ENCODE measurements around the gene FKBP7. TPM values are rescaled to one million over a fixed set of nuclear protein-coding genes. Genes with fewer than 3 reads are reported as not detected.

Gene FKBP7
- total and polyA plus RNA-seq, 2 of the 13 experiments (the other 11 are each of a cell fraction or from before 2014, with no cell fraction given) = 12.4 to 14.8 TPM

DNA sequence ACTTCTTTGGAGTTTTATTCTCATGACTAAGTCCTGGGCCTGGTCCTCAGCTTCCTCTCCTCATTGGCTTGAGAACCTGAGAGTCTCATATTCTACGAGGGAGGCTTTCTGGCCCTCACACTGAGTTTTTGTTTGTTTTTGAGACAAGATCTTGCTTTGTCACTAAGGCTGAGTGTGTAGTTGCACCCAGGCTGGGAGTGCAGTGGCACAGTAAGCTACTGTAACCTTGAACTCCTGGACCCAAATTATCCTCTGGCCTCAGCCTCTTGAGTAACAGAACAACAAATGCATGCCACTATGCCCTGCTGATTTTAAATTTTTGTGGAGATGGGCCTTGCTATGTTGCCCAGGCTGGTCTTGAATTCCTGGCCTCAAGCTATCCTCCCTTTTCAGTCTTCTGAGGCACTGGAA, 50.0 kb downstream of the FKBP7 start (continued):
- TF ChIP-seq, protein P1, sequence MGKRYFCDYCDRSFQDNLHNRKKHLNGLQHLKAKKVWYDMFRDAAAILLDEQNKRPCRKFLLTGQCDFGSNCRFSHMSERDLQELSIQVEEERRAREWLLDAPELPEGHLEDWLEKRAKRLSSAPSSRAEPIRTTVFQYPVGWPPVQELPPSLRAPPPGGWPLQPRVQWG (CRISPR knock-in tag; IDR thresholded peaks at IDR 0.05; ENCODE audit: borderline replicate concordance, low read depth) = no peak
- no peak for TF ChIP-seq ZZZ3 (CRISPR knock-in tag; IDR thresholded peaks at IDR 0.05; ENCODE audit: borderline replicate concordance)
- TF ChIP-seq ZSCAN30 (CRISPR knock-in tag; IDR thresholded peaks at IDR 0.05) = no peak
- no peak for TF ChIP-seq NR1H2 (CRISPR knock-in tag; IDR thresholded peaks at IDR 0.05; ENCODE audit: borderline replicate concordance, low read depth)
- TF ChIP-seq BRD4 (CRISPR knock-in tag; IDR thresholded peaks at IDR 0.05) = no peak
- no peak for TF ChIP-seq ZNF451 (CRISPR knock-in tag; IDR thresholded peaks at IDR 0.05)
- no peak for TF ChIP-seq SRSF4 (IDR thresholded peaks at IDR 0.05; ENCODE audit: low read depth, low read length, poor library complexity, severe bottlenecking)
- TF ChIP-seq, protein P2, sequence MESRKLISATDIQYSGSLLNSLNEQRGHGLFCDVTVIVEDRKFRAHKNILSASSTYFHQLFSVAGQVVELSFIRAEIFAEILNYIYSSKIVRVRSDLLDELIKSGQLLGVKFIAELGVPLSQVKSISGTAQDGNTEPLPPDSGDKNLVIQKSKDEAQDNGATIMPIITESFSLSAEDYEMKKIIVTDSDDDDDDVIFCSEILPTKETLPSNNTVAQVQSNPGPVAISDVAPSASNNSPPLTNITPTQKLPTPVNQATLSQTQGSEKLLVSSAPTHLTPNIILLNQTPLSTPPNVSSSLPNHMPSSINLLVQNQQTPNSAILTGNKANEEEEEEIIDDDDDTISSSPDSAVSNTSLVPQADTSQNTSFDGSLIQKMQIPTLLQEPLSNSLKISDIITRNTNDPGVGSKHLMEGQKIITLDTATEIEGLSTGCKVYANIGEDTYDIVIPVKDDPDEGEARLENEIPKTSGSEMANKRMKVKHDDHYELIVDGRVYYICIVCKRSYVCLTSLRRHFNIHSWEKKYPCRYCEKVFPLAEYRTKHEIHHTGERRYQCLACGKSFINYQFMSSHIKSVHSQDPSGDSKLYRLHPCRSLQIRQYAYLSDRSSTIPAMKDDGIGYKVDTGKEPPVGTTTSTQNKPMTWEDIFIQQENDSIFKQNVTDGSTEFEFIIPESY (CRISPR knock-in tag; IDR thresholded peaks at IDR 0.05) = no peak
- TF ChIP-seq, protein P3, sequence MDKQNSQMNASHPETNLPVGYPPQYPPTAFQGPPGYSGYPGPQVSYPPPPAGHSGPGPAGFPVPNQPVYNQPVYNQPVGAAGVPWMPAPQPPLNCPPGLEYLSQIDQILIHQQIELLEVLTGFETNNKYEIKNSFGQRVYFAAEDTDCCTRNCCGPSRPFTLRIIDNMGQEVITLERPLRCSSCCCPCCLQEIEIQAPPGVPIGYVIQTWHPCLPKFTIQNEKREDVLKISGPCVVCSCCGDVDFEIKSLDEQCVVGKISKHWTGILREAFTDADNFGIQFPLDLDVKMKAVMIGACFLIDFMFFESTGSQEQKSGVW (CRISPR knock-in tag; IDR thresholded peaks at IDR 0.05; ENCODE audit: borderline replicate concordance) = no peak
- TF ChIP-seq FOXA1 (IDR thresholded peaks at IDR 0.05) = no peak
- TF ChIP-seq FOXA1 (CRISPR knock-in tag; IDR thresholded peaks at IDR 0.05) = peak; percentile 70
- 0 out of 2 replicates have a peak, but pooled peaks have one; percentile 13 for TF ChIP-seq ZNF232 (CRISPR knock-in tag; IDR thresholded peaks at IDR 0.05; ENCODE audit: borderline replicate concordance)
- TF ChIP-seq NCOR1 (IDR thresholded peaks at IDR 0.05; ENCODE audit: borderline replicate concordance, low read length) = peak; percentile 86
- TF ChIP-seq, protein P4, sequence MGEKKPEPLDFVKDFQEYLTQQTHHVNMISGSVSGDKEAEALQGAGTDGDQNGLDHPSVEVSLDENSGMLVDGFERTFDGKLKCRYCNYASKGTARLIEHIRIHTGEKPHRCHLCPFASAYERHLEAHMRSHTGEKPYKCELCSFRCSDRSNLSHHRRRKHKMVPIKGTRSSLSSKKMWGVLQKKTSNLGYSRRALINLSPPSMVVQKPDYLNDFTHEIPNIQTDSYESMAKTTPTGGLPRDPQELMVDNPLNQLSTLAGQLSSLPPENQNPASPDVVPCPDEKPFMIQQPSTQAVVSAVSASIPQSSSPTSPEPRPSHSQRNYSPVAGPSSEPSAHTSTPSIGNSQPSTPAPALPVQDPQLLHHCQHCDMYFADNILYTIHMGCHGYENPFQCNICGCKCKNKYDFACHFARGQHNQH (CRISPR knock-in tag; IDR thresholded peaks at IDR 0.05) = 0 out of 2 replicates have a peak, but pooled peaks have one; percentile 13
- no peak for TF ChIP-seq TGIF2 (CRISPR knock-in tag; IDR thresholded peaks at IDR 0.05)
- TF ChIP-seq ELF1 (CRISPR knock-in tag; IDR thresholded peaks at IDR 0.05) = 0 out of 2 replicates have a peak, but pooled peaks have one; percentile 25
- peak; percentile 83 for TF ChIP-seq REPIN1 (CRISPR knock-in tag; IDR thresholded peaks at IDR 0.05; ENCODE audit: borderline replicate concordance, low read depth)
- no peak for TF ChIP-seq HNRNPLL (IDR thresholded peaks at IDR 0.05; ENCODE audit: low read depth, low read length, poor library complexity, severe bottlenecking)
- no peak for TF ChIP-seq RAD21 (CRISPR knock-in tag; IDR thresholded peaks at IDR 0.05)
- TF ChIP-seq MTA3 (CRISPR knock-in tag; IDR thresholded peaks at IDR 0.05) = no peak
- TF ChIP-seq CENPX (CRISPR knock-in tag; IDR thresholded peaks at IDR 0.05) = no peak
- TF ChIP-seq, protein P5, sequence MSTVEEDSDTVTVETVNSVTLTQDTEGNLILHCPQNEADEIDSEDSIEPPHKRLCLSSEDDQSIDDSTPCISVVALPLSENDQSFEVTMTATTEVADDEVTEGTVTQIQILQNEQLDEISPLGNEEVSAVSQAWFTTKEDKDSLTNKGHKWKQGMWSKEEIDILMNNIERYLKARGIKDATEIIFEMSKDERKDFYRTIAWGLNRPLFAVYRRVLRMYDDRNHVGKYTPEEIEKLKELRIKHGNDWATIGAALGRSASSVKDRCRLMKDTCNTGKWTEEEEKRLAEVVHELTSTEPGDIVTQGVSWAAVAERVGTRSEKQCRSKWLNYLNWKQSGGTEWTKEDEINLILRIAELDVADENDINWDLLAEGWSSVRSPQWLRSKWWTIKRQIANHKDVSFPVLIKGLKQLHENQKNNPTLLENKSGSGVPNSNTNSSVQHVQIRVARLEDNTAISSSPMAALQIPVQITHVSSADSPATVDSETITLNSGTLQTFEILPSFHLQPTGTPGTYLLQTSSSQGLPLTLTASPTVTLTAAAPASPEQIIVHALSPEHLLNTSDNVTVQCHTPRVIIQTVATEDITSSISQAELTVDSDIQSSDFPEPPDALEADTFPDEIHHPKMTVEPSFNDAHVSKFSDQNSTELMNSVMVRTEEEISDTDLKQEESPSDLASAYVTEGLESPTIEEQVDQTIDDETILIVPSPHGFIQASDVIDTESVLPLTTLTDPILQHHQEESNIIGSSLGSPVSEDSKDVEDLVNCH (CRISPR knock-in tag; IDR thresholded peaks at IDR 0.05) = no peak
- no peak for TF ChIP-seq NCOA5 (CRISPR knock-in tag; IDR thresholded peaks at IDR 0.05)
- no peak for TF ChIP-seq PRPF4 (IDR thresholded peaks at IDR 0.05; ENCODE audit: low read depth, low read length, poor library complexity, severe bottlenecking)
- TF ChIP-seq ZSCAN12 (CRISPR knock-in tag; IDR thresholded peaks at IDR 0.05) = no peak
- peak; percentile 67 for TF ChIP-seq GATAD1 (CRISPR knock-in tag; IDR thresholded peaks at IDR 0.05)
